HCT116 (cell line): ENCODE measurements around the gene BHLHE41. TPM values are rescaled to one million over a fixed set of nuclear protein-coding genes. Genes with fewer than 3 reads are reported as not detected.

Experiments
- ATAC-seq: fragments of 200-7000 bp; cut with Tn5 transposase; 2 replicates; pipeline ENCODE4 v1.9.1; 2020; ENCODE audit warnings: mild to moderate bottlenecking, moderate library complexity
- BruUV-seq: library from RNA; stranded (reverse); fragments of 400-500 nt; replicated peaks from 2 replicates; lab custom pipeline; 2021; lab: Mats Ljungman, UMichigan
- CTCF ChIA-PET: fragments of 300-600 bp; sonication (Branson Sonifier 250); formaldehyde crosslinking; loops from one replicate; lab custom pipeline; 2021; ENCODE audit warnings: antibody characterized with exemption; lab: Charles Lee
- POLR2A ChIA-PET: fragments of 300-600, 350-600 bp; sonication (Branson Sonifier 250); formaldehyde crosslinking; loops from one replicate; lab custom pipeline; 2021; ENCODE audit warnings: antibody characterized with exemption; lab: Charles Lee
- RAD21 ChIA-PET, 2 experiments: fragments of 300-600 bp; sonication (Branson Sonifier 250); formaldehyde crosslinking; loops; one replicate each; lab custom pipeline; 2023; ENCODE audit warnings: low total read pairs in 2 of 2; ENCODE audit not compliant: uncharacterized antibody in 2 of 2, unreplicated experiment in 2 of 2, low non-redundant PET in 1 of 2; lab: Charles Lee
- DNase-seq: peaks from one replicate; pipeline ENCODE4 v3.0.0-alpha.2; 2010; ENCODE audit warnings: low read depth, low spot score
- H2AFZ ChIP-seq: fragments of 200-600 bp; shearing (Covaris generic), sonication (generic); 2 replicates; pipeline ENCODE4 v1.6.1; 2017; ENCODE audit warnings: low read depth, mixed run types, mixed read lengths, antibody characterized with exemption, low read length; ENCODE audit not compliant: poor library complexity, severe bottlenecking
- H3K27ac ChIP-seq: 2 replicates; pipeline ENCODE4 v1.5.1; 2012; ENCODE audit warnings: low read depth, low read length
- H3K27me3 ChIP-seq: fragments of 200-600 bp; sonication (generic); 2 replicates; pipeline ENCODE4 v1.6.1; 2016; ENCODE audit warnings: mixed run types, low read length, mixed read lengths; ENCODE audit not compliant: insufficient read depth
- H3K36me3 ChIP-seq, 2 experiments: fragments of 200-500 bp in 1 of 2; fragments of 200-600 bp in 1 of 2; sonication (Bioruptor generic) in 1 of 2; sonication (generic) in 1 of 2; 2 replicates each; pipeline versions ENCODE4 v1.5.1 to v1.6.1; 2014 to 2016; ENCODE audit warnings: low read length in 2 of 2, inconsistent platforms in 1 of 2, mixed read lengths in 1 of 2, mixed run types in 1 of 2; ENCODE audit not compliant: insufficient read depth in 2 of 2, control insufficient read depth in 1 of 2
- H3K4me1 ChIP-seq, 2 experiments: fragments of 200-600 bp in 1 of 2; sonication (generic) in 1 of 2; 2 replicates each; pipeline versions ENCODE4 v1.5.1 to v1.6.1; 2012 to 2017; ENCODE audit warnings: low read length in 2 of 2, inconsistent platforms in 1 of 2, mild to moderate bottlenecking in 1 of 2, mixed read lengths in 1 of 2, mixed run types in 1 of 2, moderate library complexity in 1 of 2; ENCODE audit not compliant: insufficient read depth in 2 of 2, control insufficient read depth in 1 of 2
- H3K4me2 ChIP-seq: fragments of 200-600 bp; sonication (generic); 2 replicates; pipeline ENCODE4 v1.6.1; 2017; ENCODE audit warnings: mixed run types, low read length, mixed read lengths
- H3K4me3 ChIP-seq, 2 experiments: fragments of 200-600 bp in 1 of 2; sonication (generic) in 1 of 2; replicated peaks in 1 of 2; 2 replicates each; pipeline ENCODE4 v1.5.1; 2011 to 2016; ENCODE audit warnings: low read length in 2 of 2, control low read depth in 1 of 2, low read depth in 1 of 2, mild to moderate bottlenecking in 1 of 2, mixed read lengths in 1 of 2, mixed run types in 1 of 2
- H3K79me2 ChIP-seq: fragments of 200-600 bp; sonication (generic); 2 replicates; pipeline ENCODE4 v1.6.1; 2017; ENCODE audit warnings: mild to moderate bottlenecking, mixed run types, low read length, moderate library complexity, mixed read lengths; ENCODE audit not compliant: insufficient read depth
- H3K9ac ChIP-seq: fragments of 200-600 bp; sonication (generic); 2 replicates; pipeline ENCODE4 v1.6.1; 2016; ENCODE audit warnings: low read length, mixed read lengths
- H3K9me2 ChIP-seq: fragments of 200-600 bp; sonication (generic), shearing (Covaris generic); 2 replicates; pipeline ENCODE4 v1.6.1; 2017; ENCODE audit warnings: mixed run types, mild to moderate bottlenecking, moderate library complexity; ENCODE audit not compliant: insufficient read depth
- H3K9me3 ChIP-seq, 2 experiments: fragments of 200-500 bp in 1 of 2; fragments of 200-600 bp in 1 of 2; sonication (Bioruptor generic) in 1 of 2; sonication (generic) in 1 of 2; 2 replicates each; pipeline ENCODE4 v1.6.1; 2014 to 2017; ENCODE audit warnings: low read length in 2 of 2, mixed read lengths in 2 of 2, inconsistent platforms in 1 of 2, low read depth in 1 of 2, mild to moderate bottlenecking in 1 of 2, mixed run types in 1 of 2, moderate library complexity in 1 of 2; ENCODE audit not compliant: control insufficient read depth in 1 of 2, insufficient read depth in 1 of 2
- H4K20me1 ChIP-seq: fragments of 200-600 bp; sonication (generic), shearing (Covaris generic); 2 replicates; pipeline ENCODE4 v1.6.1; 2017; ENCODE audit warnings: mixed run types, mild to moderate bottlenecking, moderate library complexity; ENCODE audit not compliant: insufficient read depth
- CBX3 ChIP-seq: IDR thresholded peaks from 2 replicates; pipeline ENCODE4 v1.6.1; 2012; ENCODE audit warnings: low read depth
- EGR1 ChIP-seq: IDR thresholded peaks from 2 replicates; pipeline ENCODE4 v1.6.1; 2012; ENCODE audit warnings: low read depth
- RAD21 ChIP-seq: IDR thresholded peaks from 2 replicates; pipeline ENCODE4 v1.6.1; 2012; ENCODE audit warnings: low read depth, mild to moderate bottlenecking
- SRF ChIP-seq: IDR thresholded peaks from 2 replicates; pipeline ENCODE4 v1.6.1; 2012; ENCODE audit warnings: low read depth
- intact Hi-C: fragments of 100-400 bp; cut with micrococcal nuclease; formaldehyde crosslinking; loops from 2 replicates; pipeline ENCODE4 v1.10.0; 2022
- total RNA-seq: library from RNA; stranded (reverse); gene quantifications from one replicate; pipeline ENCODE4 v1.2.1, GENCODE V29; 2021; ENCODE audit not compliant: unreplicated experiment
- TF ChIP-seq, protein P1 (sequence below): IDR thresholded peaks from 2 replicates; pipeline ENCODE4 v1.6.1; 2012
- TF ChIP-seq, protein P2 (sequence below): IDR thresholded peaks from 2 replicates; pipeline ENCODE4 v1.6.1; 2012
- TF ChIP-seq, protein P3 (sequence below), 3 experiments: fragments of 200-600 bp in 1 of 3; sonication (generic) in 1 of 3; IDR thresholded peaks in 2 of 3; conservative IDR thresholded peaks in 1 of 3; 2 replicates each; pipeline ENCODE4 v1.5.1; 2012 to 2017; ENCODE audit warnings: low read depth in 2 of 3, low read length in 2 of 3, antibody characterized with exemption in 1 of 3, borderline replicate concordance in 1 of 3, control low read depth in 1 of 3, mild to moderate bottlenecking in 1 of 3, mixed read lengths in 1 of 3, mixed run types in 1 of 3, moderate library complexity in 1 of 3; ENCODE audit not compliant: insufficient read depth in 1 of 3

The BHLHE41 gene
- total RNA-seq, 1 experiment from 2014 or later = 4.7 TPM

DNA sequence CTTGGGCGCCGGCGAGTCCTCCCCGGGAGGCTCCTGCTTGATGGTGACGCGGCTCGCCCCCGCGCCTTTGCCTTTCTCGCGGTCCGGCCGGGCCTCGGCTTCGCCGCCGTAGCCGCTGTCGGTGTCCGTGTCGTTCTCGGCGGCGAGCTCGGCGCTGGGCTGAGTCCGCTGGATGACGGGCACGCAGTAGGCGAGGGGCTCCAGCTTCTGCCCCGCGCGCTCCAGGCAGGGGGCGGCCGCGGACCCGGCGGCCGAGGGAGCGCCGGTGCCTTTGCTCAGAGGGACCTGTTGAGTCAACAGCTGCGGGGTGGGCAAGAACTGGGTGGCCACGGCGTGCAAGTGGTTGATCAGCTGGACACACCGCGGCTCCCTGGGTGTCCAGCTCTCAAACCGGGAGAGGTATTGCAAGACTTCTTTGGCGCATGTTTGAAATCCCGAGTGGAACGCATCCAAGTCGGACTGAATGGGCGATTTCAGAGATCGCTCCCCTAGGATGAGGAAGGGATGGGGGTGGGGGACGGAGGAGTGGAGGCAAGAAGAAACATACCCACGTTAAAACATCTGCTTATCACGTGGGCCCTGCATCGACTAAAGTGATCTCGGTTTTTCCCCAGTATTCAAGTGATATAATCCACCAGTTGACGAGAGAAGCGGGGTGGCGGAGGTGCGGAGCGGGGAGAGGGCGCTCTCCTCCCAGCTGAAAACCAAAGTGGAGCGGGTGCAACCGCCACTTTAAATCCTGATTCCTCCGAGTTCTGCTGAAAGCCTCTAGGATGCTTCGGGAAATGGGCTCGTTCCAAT lies 2.0 kb downstream of the BHLHE41 start:
- Histone ChIP-seq H3K4me2 (peak overlapping the region; percentile 86), H3K36me3 (no peaks in the 10 kb centered on the region), H3K9ac (peak overlapping the region; percentile 51), H4K20me1 (no peaks in the 10 kb centered on the region), H3K27me3 (peaks cover 11% of the 10 kb centered on the region; the same call in 1 of the 2 replicates), H3K9me2 (no peaks in the 10 kb centered on the region), H3K4me3 (peak overlapping the region; percentile 40 to 61), H3K79me2 (no peaks in the 10 kb centered on the region), H3K4me1 (peaks cover 14 to 47% of the 10 kb centered on the region in 2 experiments), H2AFZ (peak overlapping the region; percentile 45), H3K9me3 (no peaks in the 10 kb centered on the region), H3K27ac (no peak overlapping the region; the same call in 1 of the 2 replicates)
- TF ChIP-seq SRF (no peak), CBX3 (peak; percentile 23; the same call in 1 of the 2 replicates), RAD21 (peak; percentile 68), EGR1 (peak; percentile 53; the same call in 1 of the 2 replicates)
- TF ChIP-seq, protein P1, sequence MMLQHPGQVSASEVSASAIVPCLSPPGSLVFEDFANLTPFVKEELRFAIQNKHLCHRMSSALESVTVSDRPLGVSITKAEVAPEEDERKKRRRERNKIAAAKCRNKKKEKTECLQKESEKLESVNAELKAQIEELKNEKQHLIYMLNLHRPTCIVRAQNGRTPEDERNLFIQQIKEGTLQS = no peak
- TF ChIP-seq, protein P2, sequence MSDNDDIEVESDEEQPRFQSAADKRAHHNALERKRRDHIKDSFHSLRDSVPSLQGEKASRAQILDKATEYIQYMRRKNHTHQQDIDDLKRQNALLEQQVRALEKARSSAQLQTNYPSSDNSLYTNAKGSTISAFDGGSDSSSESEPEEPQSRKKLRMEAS = peak; percentile 56
- TF ChIP-seq, protein P3, sequence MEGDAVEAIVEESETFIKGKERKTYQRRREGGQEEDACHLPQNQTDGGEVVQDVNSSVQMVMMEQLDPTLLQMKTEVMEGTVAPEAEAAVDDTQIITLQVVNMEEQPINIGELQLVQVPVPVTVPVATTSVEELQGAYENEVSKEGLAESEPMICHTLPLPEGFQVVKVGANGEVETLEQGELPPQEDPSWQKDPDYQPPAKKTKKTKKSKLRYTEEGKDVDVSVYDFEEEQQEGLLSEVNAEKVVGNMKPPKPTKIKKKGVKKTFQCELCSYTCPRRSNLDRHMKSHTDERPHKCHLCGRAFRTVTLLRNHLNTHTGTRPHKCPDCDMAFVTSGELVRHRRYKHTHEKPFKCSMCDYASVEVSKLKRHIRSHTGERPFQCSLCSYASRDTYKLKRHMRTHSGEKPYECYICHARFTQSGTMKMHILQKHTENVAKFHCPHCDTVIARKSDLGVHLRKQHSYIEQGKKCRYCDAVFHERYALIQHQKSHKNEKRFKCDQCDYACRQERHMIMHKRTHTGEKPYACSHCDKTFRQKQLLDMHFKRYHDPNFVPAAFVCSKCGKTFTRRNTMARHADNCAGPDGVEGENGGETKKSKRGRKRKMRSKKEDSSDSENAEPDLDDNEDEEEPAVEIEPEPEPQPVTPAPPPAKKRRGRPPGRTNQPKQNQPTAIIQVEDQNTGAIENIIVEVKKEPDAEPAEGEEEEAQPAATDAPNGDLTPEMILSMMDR (IDR thresholded peaks at IDR 0.05 in 2 of 3, conservative IDR thresholded peaks at IDR 0.05 in 1 of 3; ENCODE audit: borderline replicate concordance in 1 of 3, insufficient read depth in 1 of 3, low read depth in 2 of 3, low read length in 2 of 3) = peak; percentile 5 to 31 (median 28); a peak in 3 of 6 replicates
- ATAC-seq (peak; percentile 5; the same call in 1 of the 2 replicates), DNase-seq (no peak)
- ChIA-PET POLR2A (no interaction called here), CTCF (interaction anchor here (0.9 to 3.3 kb wide), 5 partner anchors 15 to 579 kb away, joined by 3 to 14 read pairs (median 5); no protein-coding TSS in a partner anchor), RAD21 (interaction anchor here (1.5 to 1.9 kb wide), 2 partner anchors 9 to 579 kb away, joined by 3 to 5 read pairs; no protein-coding TSS in a partner anchor)
- intact Hi-C loops = loop anchor here (10.0 kb wide), 1 partner anchor 182 kb away; no protein-coding TSS in a partner anchor
- no TSS peak for BruUV-seq
